ENCODE measurements around the gene PHF21A.

PHF21A gene

DNA sequence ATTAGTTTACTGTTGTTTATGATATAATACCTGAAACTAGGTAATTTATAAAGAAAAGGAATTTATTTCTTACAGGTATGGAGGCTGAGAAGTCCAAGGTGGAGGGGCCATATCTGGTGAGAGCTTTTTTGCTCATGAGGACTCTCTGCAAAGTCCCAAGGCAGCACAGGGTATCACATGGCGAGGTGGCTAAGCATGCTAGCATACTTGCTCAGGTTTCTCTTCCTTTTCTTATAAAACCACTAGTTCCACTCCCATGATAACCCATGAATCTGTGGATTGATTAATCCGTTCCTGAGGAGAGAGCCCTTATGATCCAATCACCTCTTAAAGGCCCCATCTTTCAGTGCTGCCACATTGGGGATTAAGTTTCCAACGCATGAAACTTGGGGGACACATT is 82.7 kb downstream of the PHF21A start:
- no peak for DNase-seq (ENCODE audit: low spot score)
- Histone ChIP-seq H3K27me3 (ENCODE audit: insufficient read depth, poor library complexity, severe bottlenecking) (no peaks in the 10 kb centered on the region), H3K36me3 (ENCODE audit: low read depth) (no peaks in the 10 kb centered on the region), H3K4me3 (ENCODE audit: severe bottlenecking) (no peak overlapping the region), H3K9me3 (ENCODE audit: severe bottlenecking) (no peaks in the 10 kb centered on the region), H3K27ac (ENCODE audit: poor library complexity, severe bottlenecking) (no peak overlapping the region), H3K4me1 (ENCODE audit: insufficient read depth, poor library complexity, severe bottlenecking) (no peaks in the 10 kb centered on the region)
- TF ChIP-seq, protein P1, sequence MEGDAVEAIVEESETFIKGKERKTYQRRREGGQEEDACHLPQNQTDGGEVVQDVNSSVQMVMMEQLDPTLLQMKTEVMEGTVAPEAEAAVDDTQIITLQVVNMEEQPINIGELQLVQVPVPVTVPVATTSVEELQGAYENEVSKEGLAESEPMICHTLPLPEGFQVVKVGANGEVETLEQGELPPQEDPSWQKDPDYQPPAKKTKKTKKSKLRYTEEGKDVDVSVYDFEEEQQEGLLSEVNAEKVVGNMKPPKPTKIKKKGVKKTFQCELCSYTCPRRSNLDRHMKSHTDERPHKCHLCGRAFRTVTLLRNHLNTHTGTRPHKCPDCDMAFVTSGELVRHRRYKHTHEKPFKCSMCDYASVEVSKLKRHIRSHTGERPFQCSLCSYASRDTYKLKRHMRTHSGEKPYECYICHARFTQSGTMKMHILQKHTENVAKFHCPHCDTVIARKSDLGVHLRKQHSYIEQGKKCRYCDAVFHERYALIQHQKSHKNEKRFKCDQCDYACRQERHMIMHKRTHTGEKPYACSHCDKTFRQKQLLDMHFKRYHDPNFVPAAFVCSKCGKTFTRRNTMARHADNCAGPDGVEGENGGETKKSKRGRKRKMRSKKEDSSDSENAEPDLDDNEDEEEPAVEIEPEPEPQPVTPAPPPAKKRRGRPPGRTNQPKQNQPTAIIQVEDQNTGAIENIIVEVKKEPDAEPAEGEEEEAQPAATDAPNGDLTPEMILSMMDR (IDR thresholded peaks at IDR 0.05; ENCODE audit: poor library complexity, severe bottlenecking), result no peak
- no peak for ATAC-seq (ENCODE audit: low read depth)

DNA sequence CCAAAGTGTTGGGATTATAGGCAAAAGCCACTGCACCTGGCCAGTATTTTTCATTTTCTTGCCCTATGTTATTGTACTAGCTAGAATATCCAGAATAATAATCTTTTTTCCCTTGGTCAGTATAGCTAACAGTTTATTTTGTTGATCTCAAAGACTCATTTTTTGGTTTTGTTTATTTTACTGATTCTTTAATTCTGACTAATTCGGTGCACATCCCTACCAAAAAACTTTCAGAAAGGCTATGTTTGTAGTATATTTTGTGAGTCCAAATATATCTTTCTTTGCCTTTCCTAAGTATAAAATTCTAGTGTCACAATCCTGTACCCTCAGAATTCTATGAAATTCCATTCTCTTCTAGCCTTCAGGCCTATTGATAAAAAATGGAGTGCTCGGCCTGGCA is 84.3 kb downstream of the PHF21A start:
- H3K9me3 ChIP-seq (ENCODE audit: severe bottlenecking), result no peaks in the 10 kb centered on the region
- no peaks in the 10 kb centered on the region for H3K4me1 ChIP-seq (ENCODE audit: insufficient read depth, poor library complexity, severe bottlenecking)
- DNase-seq (ENCODE audit: low spot score) (no peak), ATAC-seq (ENCODE audit: low read depth) (no peak)
- no peaks in the 10 kb centered on the region for H3K27me3 ChIP-seq (ENCODE audit: insufficient read depth, poor library complexity, severe bottlenecking)
- H3K36me3 ChIP-seq (ENCODE audit: low read depth), result no peaks in the 10 kb centered on the region
- no peak overlapping the region for H3K27ac ChIP-seq (ENCODE audit: poor library complexity, severe bottlenecking)
- TF ChIP-seq, protein P1 (IDR thresholded peaks at IDR 0.05; ENCODE audit: poor library complexity, severe bottlenecking), result no peak
- H3K4me3 ChIP-seq (ENCODE audit: severe bottlenecking), result no peak overlapping the region

DNA sequence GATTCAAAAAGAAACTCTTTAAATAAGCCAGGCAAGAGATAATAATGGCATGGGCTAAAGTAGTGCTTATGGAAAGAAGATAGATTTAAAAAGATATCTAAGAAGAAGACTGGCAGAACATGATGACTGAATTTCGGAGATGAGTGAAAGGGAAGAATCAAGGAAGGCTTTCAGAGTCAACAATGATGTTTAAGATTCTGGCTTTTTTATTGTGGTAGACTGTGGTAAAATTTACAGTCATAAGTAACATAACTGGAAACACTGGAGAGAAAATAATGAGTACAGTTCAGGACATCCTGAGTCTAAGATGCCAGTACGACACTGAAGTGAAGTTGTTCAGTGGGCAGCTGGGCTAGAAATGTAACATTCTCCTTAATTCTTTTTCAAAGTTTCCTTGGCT is 85.2 kb downstream of the PHF21A start:
- TF ChIP-seq, protein P1 (IDR thresholded peaks at IDR 0.05; ENCODE audit: poor library complexity, severe bottlenecking), result no peak
- Histone ChIP-seq H3K4me3 (ENCODE audit: severe bottlenecking) (no peak overlapping the region), H3K9me3 (ENCODE audit: severe bottlenecking) (no peaks in the 10 kb centered on the region), H3K27me3 (ENCODE audit: insufficient read depth, poor library complexity, severe bottlenecking) (no peaks in the 10 kb centered on the region), H3K4me1 (ENCODE audit: insufficient read depth, poor library complexity, severe bottlenecking) (no peaks in the 10 kb centered on the region), H3K36me3 (ENCODE audit: low read depth) (no peaks in the 10 kb centered on the region), H3K27ac (ENCODE audit: poor library complexity, severe bottlenecking) (no peak overlapping the region)
- DNase-seq (ENCODE audit: low spot score) (no peak), ATAC-seq (ENCODE audit: low read depth) (no peak)

- no peak for ATAC-seq (ENCODE audit: low read depth)
- TF ChIP-seq, protein P1 (IDR thresholded peaks at IDR 0.05; ENCODE audit: poor library complexity, severe bottlenecking), result no peak
Observed at GRCh38 chr11:46034041-46034440, 87.2 kb downstream of the PHF21A start.

DNA sequence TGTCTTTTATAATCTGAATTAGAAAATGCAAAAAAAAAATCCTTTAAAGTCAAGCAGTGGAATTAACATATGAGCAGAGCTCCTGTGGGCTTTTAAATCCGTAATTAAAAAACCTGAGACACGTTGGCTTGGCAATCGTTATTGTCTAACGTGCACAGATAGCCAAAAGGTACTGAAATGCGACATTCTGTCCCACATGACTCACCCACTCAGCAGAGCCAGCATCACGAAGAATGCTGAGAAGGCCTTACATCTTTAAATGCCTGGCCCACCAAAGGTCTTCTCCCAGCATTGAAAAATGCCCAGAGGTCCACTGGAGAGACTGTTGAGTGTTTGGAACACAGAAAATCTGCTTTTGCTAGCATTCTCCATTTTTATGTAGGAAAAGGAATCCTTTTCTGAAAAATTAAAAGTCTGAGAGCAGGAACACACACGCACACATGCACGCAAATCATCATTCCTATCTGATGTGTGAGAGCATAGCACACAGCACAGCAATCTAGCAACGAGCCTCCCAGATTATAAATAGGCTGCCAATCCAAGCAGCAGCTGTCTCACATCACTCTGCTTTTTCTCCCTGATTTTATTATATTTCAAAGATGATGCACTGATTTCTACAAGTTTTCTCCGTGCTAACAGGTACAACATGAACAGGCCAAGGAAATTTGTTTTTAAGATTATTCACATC is 94.5 kb downstream of the PHF21A start:
- Histone ChIP-seq H3K9me3 (ENCODE audit: severe bottlenecking) (no peaks in the 10 kb centered on the region), H3K27ac (ENCODE audit: poor library complexity, severe bottlenecking) (no peak overlapping the region), H3K27me3 (ENCODE audit: insufficient read depth, poor library complexity, severe bottlenecking) (no peaks in the 10 kb centered on the region), H3K4me1 (ENCODE audit: insufficient read depth, poor library complexity, severe bottlenecking) (no peaks in the 10 kb centered on the region), H3K4me3 (ENCODE audit: severe bottlenecking) (no peak overlapping the region), H3K36me3 (ENCODE audit: low read depth) (no peaks in the 10 kb centered on the region)
- TF ChIP-seq, protein P1 (IDR thresholded peaks at IDR 0.05; ENCODE audit: poor library complexity, severe bottlenecking), result no peak
- DNase-seq (ENCODE audit: low spot score), result no peak
- no peak for ATAC-seq (ENCODE audit: low read depth)

More at GRCh38 chr11:46034041-46034440, 87.2 kb downstream of the PHF21A start:
- Histone ChIP-seq H3K27ac (ENCODE audit: poor library complexity, severe bottlenecking) (no peak overlapping the region), H3K27me3 (ENCODE audit: insufficient read depth, poor library complexity, severe bottlenecking) (no peaks in the 10 kb centered on the region), H3K9me3 (ENCODE audit: severe bottlenecking) (no peaks in the 10 kb centered on the region), H3K4me3 (ENCODE audit: severe bottlenecking) (no peak overlapping the region), H3K36me3 (ENCODE audit: low read depth) (no peaks in the 10 kb centered on the region), H3K4me1 (ENCODE audit: insufficient read depth, poor library complexity, severe bottlenecking) (no peaks in the 10 kb centered on the region)
- DNase-seq (ENCODE audit: low spot score), result no peak

Measured in RWPE2 (cell line).